H1 (cell line): ENCODE measurements around the gene JAKMIP3. TPM values are rescaled to one million over a fixed set of nuclear protein-coding genes. Genes with fewer than 3 reads are reported as not detected.

Experiments used
- GABPA ChIP-seq: IDR thresholded peaks from 2 replicates; pipeline ENCODE4 v1.6.1; 2011; ENCODE audit warnings: mild to moderate bottlenecking, low read length, moderate library complexity, borderline replicate concordance; ENCODE audit not compliant: insufficient read depth
- MAFK ChIP-seq: IDR thresholded peaks from 2 replicates; pipeline ENCODE4 v1.6.1; 2012; ENCODE audit warnings: low read depth, mild to moderate bottlenecking, improper control_type of control experiment, low read length
- TEAD4 ChIP-seq: IDR thresholded peaks from 2 replicates; pipeline ENCODE4 v1.6.1; 2012; ENCODE audit warnings: low read depth, low read length, inconsistent platforms, mixed read lengths
- polyA plus RNA-seq, 7 experiments: library from polyadenylated mRNA; depleted of rRNA in 3 of 7; stranded (reverse) in 5 of 7; unstranded in 2 of 7; fragments of >200 nt in 5 of 7; fragments of 200-250 nt in 2 of 7; gene quantifications; 1 replicate in 5 of 7; 2 replicates in 1 of 7; 4 replicates in 1 of 7; pipeline versions ENCODE4 v1.2.1 to v1.2.3, GENCODE V29; 2011 to 2013; ENCODE audit warnings: missing spikeins in 2 of 7, mixed read lengths in 2 of 7
- total RNA-seq: library from RNA; stranded (reverse); fragmentation: NEBNext Ultra II Directional; extraction: Animal tissue kit (Norgen Biotek cat#: 25700); gene quantifications from 2 replicates; pipeline ENCODE4 v1.2.1, GENCODE V29; 2021
- TF ChIP-seq, protein P1 (sequence below): IDR thresholded peaks from 2 replicates; pipeline ENCODE4 v1.6.1; 2012; ENCODE audit warnings: inconsistent platforms
- TF ChIP-seq, protein P2 (sequence below): IDR thresholded peaks from 2 replicates; pipeline ENCODE4 v1.6.1; 2012; ENCODE audit warnings: inconsistent platforms
- TF ChIP-seq, protein P3 (sequence below), 3 experiments: IDR thresholded peaks; 1 replicate in 2 of 3; 2 replicates in 1 of 3; pipeline versions ENCODE4 v1.5.1 to v1.6.1; 2011; ENCODE audit warnings: low read length in 3 of 3, mild to moderate bottlenecking in 3 of 3, inconsistent platforms in 2 of 3, low read depth in 1 of 3, moderate library complexity in 1 of 3; ENCODE audit not compliant: insufficient read depth in 1 of 3; ENCODE audit errors: control extremely low read depth in 1 of 3

Gene JAKMIP3
- total and polyA plus RNA-seq, 2 of the 8 experiments (the other 6 are each of a cell fraction or from before 2014, with no cell fraction given): 0.83 to 0.91 TPM

DNA sequence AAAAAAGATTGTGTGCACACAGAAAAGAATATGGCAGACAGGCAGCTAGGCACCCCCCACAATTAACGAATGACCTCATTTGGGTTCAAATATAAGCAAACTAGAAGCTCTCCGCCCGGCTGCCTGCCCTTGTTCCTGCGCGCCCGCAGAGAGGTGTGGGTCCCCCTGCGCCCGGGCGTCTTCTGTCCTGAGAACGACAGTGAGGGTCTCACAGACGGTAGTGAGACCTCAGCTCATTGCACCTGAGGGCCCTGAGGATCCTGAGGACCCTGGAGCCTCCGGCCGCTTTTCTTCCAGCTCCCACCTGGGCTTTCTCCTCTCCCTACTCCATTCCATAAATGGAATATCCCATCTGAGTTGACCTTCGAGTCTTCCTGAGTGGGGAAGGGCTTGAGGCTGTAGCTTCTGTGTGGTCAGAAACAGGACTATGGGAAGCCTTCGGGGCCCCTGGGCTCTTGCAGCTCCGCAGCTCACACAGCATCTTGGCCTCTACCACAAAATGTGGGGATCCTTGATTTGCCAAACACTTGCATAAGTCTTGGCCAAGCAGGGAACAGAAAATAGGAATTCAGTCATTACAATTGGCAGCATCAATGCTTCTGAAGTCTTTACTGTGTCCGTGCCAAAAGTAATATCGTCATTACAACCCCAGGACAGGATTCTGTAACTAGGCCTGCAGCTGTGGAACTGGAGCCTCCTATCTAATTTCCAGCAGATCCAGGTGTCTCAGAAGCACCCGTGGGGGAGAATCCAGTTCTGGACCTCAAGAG lies 43.8 kb downstream of the JAKMIP3 start (continued):
- TF ChIP-seq, protein P1, sequence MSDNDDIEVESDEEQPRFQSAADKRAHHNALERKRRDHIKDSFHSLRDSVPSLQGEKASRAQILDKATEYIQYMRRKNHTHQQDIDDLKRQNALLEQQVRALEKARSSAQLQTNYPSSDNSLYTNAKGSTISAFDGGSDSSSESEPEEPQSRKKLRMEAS: no peak
- TF ChIP-seq, protein P2, sequence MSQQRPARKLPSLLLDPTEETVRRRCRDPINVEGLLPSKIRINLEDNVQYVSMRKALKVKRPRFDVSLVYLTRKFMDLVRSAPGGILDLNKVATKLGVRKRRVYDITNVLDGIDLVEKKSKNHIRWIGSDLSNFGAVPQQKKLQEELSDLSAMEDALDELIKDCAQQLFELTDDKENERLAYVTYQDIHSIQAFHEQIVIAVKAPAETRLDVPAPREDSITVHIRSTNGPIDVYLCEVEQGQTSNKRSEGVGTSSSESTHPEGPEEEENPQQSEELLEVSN: no peak
- no peak for TF ChIP-seq MAFK
- no peak for TF ChIP-seq GABPA
- TF ChIP-seq, protein P3, sequence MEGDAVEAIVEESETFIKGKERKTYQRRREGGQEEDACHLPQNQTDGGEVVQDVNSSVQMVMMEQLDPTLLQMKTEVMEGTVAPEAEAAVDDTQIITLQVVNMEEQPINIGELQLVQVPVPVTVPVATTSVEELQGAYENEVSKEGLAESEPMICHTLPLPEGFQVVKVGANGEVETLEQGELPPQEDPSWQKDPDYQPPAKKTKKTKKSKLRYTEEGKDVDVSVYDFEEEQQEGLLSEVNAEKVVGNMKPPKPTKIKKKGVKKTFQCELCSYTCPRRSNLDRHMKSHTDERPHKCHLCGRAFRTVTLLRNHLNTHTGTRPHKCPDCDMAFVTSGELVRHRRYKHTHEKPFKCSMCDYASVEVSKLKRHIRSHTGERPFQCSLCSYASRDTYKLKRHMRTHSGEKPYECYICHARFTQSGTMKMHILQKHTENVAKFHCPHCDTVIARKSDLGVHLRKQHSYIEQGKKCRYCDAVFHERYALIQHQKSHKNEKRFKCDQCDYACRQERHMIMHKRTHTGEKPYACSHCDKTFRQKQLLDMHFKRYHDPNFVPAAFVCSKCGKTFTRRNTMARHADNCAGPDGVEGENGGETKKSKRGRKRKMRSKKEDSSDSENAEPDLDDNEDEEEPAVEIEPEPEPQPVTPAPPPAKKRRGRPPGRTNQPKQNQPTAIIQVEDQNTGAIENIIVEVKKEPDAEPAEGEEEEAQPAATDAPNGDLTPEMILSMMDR (IDR thresholded peaks at IDR 0.05; ENCODE audit: control extremely low read depth in 1 of 3, insufficient read depth in 1 of 3, low read depth in 1 of 3, low read length in 3 of 3): no peak
- no peak for TF ChIP-seq TEAD4
